Fibroblast of mammary gland (primary cell): ENCODE results near the gene FAR2.
"Not testable (repeated sequence)": the region's sequence is repeated elsewhere in the genome, so short reads cannot be mapped to it uniquely, and the experiment has no call there.

Source experiments
- DNase-seq: peaks from one replicate; pipeline ENCODE4 v3.0.0-alpha.2; 2010; ENCODE audit warnings: low read depth
- H3K4me3 ChIP-seq: 2 replicates; pipeline ENCODE4 v1.5.1; 2011; ENCODE audit warnings: low read depth, mild to moderate bottlenecking, low read length, moderate library complexity; ENCODE audit not compliant: control insufficient read depth
- CTCF ChIP-seq: conservative IDR thresholded peaks from 2 replicates; pipeline ENCODE4 v1.5.1; 2011; ENCODE audit warnings: low read depth, low read length, inconsistent platforms; ENCODE audit not compliant: control insufficient read depth, insufficient read depth

FAR2 gene

GRCh38 chr12:29176941-29177340 lies 27.9 kb downstream of the FAR2 start:
- DNase-seq, result peak; percentile 54
- no peak for TF ChIP-seq CTCF
- no peak overlapping the region for H3K4me3 ChIP-seq

GRCh38 chr12:29182247-29182646 lies 33.2 kb downstream of the FAR2 start:
- not testable (repeated sequence) for DNase-seq, H3K4me3 ChIP-seq

- no peak overlapping the region for H3K4me3 ChIP-seq
- DNase-seq, result peak; percentile 83
- TF ChIP-seq CTCF, result no peak
Measured at GRCh38 chr12:29187756-29188155, 38.7 kb downstream of the FAR2 start.

- no peak for TF ChIP-seq CTCF
- no peak for DNase-seq
- H3K4me3 ChIP-seq, result no peak overlapping the region
Measured at GRCh38 chr12:29191267-29191850, 42.3 kb downstream of the FAR2 start.

GRCh38 chr12:29198901-29199300 lies 49.8 kb downstream of the FAR2 start:
- DNase-seq, result no peak
- no peak for TF ChIP-seq CTCF
- H3K4me3 ChIP-seq, result no peak overlapping the region

GRCh38 chr12:29200586-29200985 lies 51.5 kb downstream of the FAR2 start:
- no peak for TF ChIP-seq CTCF
- H3K4me3 ChIP-seq, result no peak overlapping the region
- no peak for DNase-seq

GRCh38 chr12:29201296-29201695 lies 52.2 kb downstream of the FAR2 start:
- no peak overlapping the region for H3K4me3 ChIP-seq
- no peak for TF ChIP-seq CTCF
- DNase-seq, result no peak
